IMR-90 (cell line): Measurements from ENCODE around the gene CD27. TPM values are rescaled to one million over a fixed set of nuclear protein-coding genes. Genes with fewer than 3 reads are reported as not detected.

Source experiments
- ATAC-seq: fragments of 200-7000 bp; cut with Tn5 transposase; 2 replicates; pipeline ENCODE4 v1.9.1; 2020; ENCODE audit warnings: low read depth, mild to moderate bottlenecking, moderate library complexity
- BruUV-seq: library from RNA; stranded (reverse); fragments of 400-500 nt; replicated peaks from 2 replicates; lab custom pipeline; 2021; lab: Mats Ljungman, UMichigan
- CTCF ChIA-PET: fragments of 300-600 bp; formaldehyde crosslinking; extraction: SDS; loops from one replicate; lab custom pipeline; 2021; ENCODE audit warnings: antibody characterized with exemption; lab: Yijun Ruan, JAX
- POLR2A ChIA-PET: fragments of 300-600 bp; sonication (Branson Sonifier 250); formaldehyde crosslinking; loops from one replicate; lab custom pipeline; 2022; ENCODE audit warnings: antibody characterized with exemption; ENCODE audit not compliant: unreplicated experiment; lab: Charles Lee
- DNase-seq: peaks from one replicate; pipeline ENCODE4 v3.0.0; 2013
- H2AFZ ChIP-seq: replicated peaks from 2 replicates; pipeline ENCODE3; 2013; ENCODE audit warnings: low read length, mild to moderate bottlenecking; ENCODE audit not compliant: poor library complexity
- H2AK5ac ChIP-seq: 2 replicates; pipeline ENCODE4 v1.6.1; 2013; ENCODE audit warnings: low read depth, low read length, inconsistent platforms
- H2AK9ac ChIP-seq: replicated peaks from 2 replicates; pipeline ENCODE3; 2013; ENCODE audit warnings: mild to moderate bottlenecking, low read depth, low read length, moderate library complexity; ENCODE audit not compliant: poor library complexity
- H2BK120ac ChIP-seq: 2 replicates; pipeline ENCODE4 v1.6.1; 2013; ENCODE audit warnings: low read depth, low read length, inconsistent platforms
- H2BK15ac ChIP-seq: 3 replicates; pipeline ENCODE4 v1.6.1; 2013; ENCODE audit warnings: low read depth, low read length, inconsistent platforms
- H2BK20ac ChIP-seq: 2 replicates; pipeline ENCODE4 v1.6.1; 2013; ENCODE audit warnings: low read depth, mild to moderate bottlenecking, inconsistent platforms, low read length, moderate library complexity
- H2BK5ac ChIP-seq: 2 replicates; pipeline ENCODE4 v1.6.1; 2013; ENCODE audit warnings: mild to moderate bottlenecking, low read depth, low read length, inconsistent platforms; ENCODE audit not compliant: poor library complexity, severe bottlenecking
- H3K14ac ChIP-seq: replicated peaks from 2 replicates; pipeline ENCODE4 v1.6.1; 2013; ENCODE audit warnings: low read depth, low read length, inconsistent platforms
- H3K18ac ChIP-seq: 2 replicates; pipeline ENCODE4 v1.6.1; 2013; ENCODE audit warnings: low read depth, low read length, control low read depth
- H3K23ac ChIP-seq: 2 replicates; pipeline ENCODE4 v1.6.1; 2013; ENCODE audit warnings: low read depth, low read length, inconsistent platforms
- H3K27ac ChIP-seq: 2 replicates; pipeline ENCODE4 v1.5.1; 2013; ENCODE audit warnings: mild to moderate bottlenecking, control low read depth, low read length; ENCODE audit not compliant: insufficient read depth
- H3K27me3 ChIP-seq: 2 replicates; pipeline ENCODE4 v1.6.1; 2013; ENCODE audit warnings: low read length; ENCODE audit not compliant: control insufficient read depth, insufficient read depth
- H3K36me3 ChIP-seq: 2 replicates; pipeline ENCODE4 v1.6.1; 2013; ENCODE audit warnings: low read length, mixed read lengths; ENCODE audit not compliant: control insufficient read depth, insufficient read depth
- H3K4ac ChIP-seq: 2 replicates; pipeline ENCODE4 v1.6.1; 2013; ENCODE audit warnings: low read depth, low read length, inconsistent platforms
- H3K4me1 ChIP-seq: 2 replicates; pipeline ENCODE4 v1.6.1; 2013; ENCODE audit warnings: low read length, mixed read lengths; ENCODE audit not compliant: control insufficient read depth, insufficient read depth
- H3K4me2 ChIP-seq: 2 replicates; pipeline ENCODE4 v1.6.1; 2013; ENCODE audit warnings: low read depth, mild to moderate bottlenecking, control low read depth, low read length, moderate library complexity
- H3K4me3 ChIP-seq: 2 replicates; pipeline ENCODE4 v1.5.1; 2013; ENCODE audit warnings: low read depth, mild to moderate bottlenecking, control low read depth, low read length, moderate library complexity; ENCODE audit not compliant: insufficient read depth
- H3K56ac ChIP-seq: 2 replicates; pipeline ENCODE4 v1.6.1; 2013; ENCODE audit warnings: low read length, inconsistent platforms; ENCODE audit not compliant: insufficient read depth; ENCODE audit errors: extremely low read depth
- H3K79me1 ChIP-seq, 2 experiments: 2 replicates each; pipeline ENCODE4 v1.6.1; 2013; ENCODE audit warnings: low read length in 2 of 2, inconsistent platforms in 1 of 2, low read depth in 1 of 2
- H3K9ac ChIP-seq: 2 replicates; pipeline ENCODE4 v1.6.1; 2013; ENCODE audit warnings: low read depth, low read length, control low read depth
- H3K9me1 ChIP-seq: 2 replicates; pipeline ENCODE4 v1.6.1; 2013; ENCODE audit warnings: low read length, inconsistent platforms; ENCODE audit not compliant: insufficient read depth
- H3K9me3 ChIP-seq: 2 replicates; pipeline ENCODE4 v1.6.1; 2013; ENCODE audit warnings: low read length; ENCODE audit not compliant: control insufficient read depth, insufficient read depth
- H4K20me1 ChIP-seq: 2 replicates; pipeline ENCODE4 v1.6.1; 2013; ENCODE audit warnings: low read length, inconsistent platforms; ENCODE audit not compliant: insufficient read depth
- H4K5ac ChIP-seq: 2 replicates; pipeline ENCODE4 v1.6.1; 2013; ENCODE audit warnings: mild to moderate bottlenecking, low read depth, low read length, control low read depth
- H4K8ac ChIP-seq, 2 experiments: 2 replicates each; pipeline ENCODE4 v1.6.1; 2013; ENCODE audit warnings: low read depth in 2 of 2, low read length in 2 of 2, control low read depth in 1 of 2, inconsistent platforms in 1 of 2
- H4K91ac ChIP-seq: 2 replicates; pipeline ENCODE4 v1.6.1; 2013; ENCODE audit warnings: low read depth, low read length, inconsistent platforms; ENCODE audit not compliant: insufficient read depth
- CEBPB ChIP-seq: IDR thresholded peaks from 2 replicates; pipeline ENCODE4 v1.6.1; 2012; ENCODE audit warnings: low read depth, low read length, improper control_type of control experiment
- CHD1 ChIP-seq: IDR thresholded peaks from 2 replicates; pipeline ENCODE4 v1.6.1; 2012; ENCODE audit warnings: low read depth, low read length, improper control_type of control experiment
- FOS ChIP-seq: fragments of 150-350 bp; IDR thresholded peaks from 2 replicates; pipeline ENCODE4 v1.6.1; 2016; ENCODE audit warnings: low read depth, low read length
- MAFK ChIP-seq: IDR thresholded peaks from 2 replicates; pipeline ENCODE4 v1.6.1; 2012; ENCODE audit warnings: low read depth, low read length, improper control_type of control experiment
- RAD21 ChIP-seq: IDR thresholded peaks from 2 replicates; pipeline ENCODE4 v1.6.1; 2012; ENCODE audit warnings: low read length, improper control_type of control experiment
- RCOR1 ChIP-seq: IDR thresholded peaks from 2 replicates; pipeline ENCODE4 v1.6.1; 2012; ENCODE audit warnings: mild to moderate bottlenecking, low read length, improper control_type of control experiment; ENCODE audit not compliant: insufficient replicate concordance
- RFX5 ChIP-seq: IDR thresholded peaks from 2 replicates; pipeline ENCODE4 v1.8.0; 2012; ENCODE audit warnings: low read depth, mild to moderate bottlenecking, low read length, moderate library complexity
- WGBS, 2 experiments: methylation state at CpG; one replicate each; pipeline versions ENCODE4 v1.1.5 to v1.1.7; 2013; ENCODE audit warnings: missing lambda C conversion rate in 2 of 2; ENCODE audit not compliant: insufficient read length in 1 of 2; ENCODE audit errors: extremely low coverage in 2 of 2; 5-methylcytosine and 5-hydroxymethylcytosine counted together
- dilution Hi-C: fragments of 300-500 bp; cut with HindIII; formaldehyde crosslinking; loops from one replicate; pipeline ENCODE4 v1.14.3; 2018; ENCODE audit warnings: low sequenced_read_pairs; ENCODE audit not compliant: unreplicated experiment
- in situ Hi-C: fragments of 300-500 bp; cut with MboI; formaldehyde crosslinking; loops from 3 replicates; pipeline ENCODE4 v1.14.3; 2019; ENCODE audit warnings: low sequenced_read_pairs, inconsistent platforms, mixed read lengths
- intact Hi-C: fragments of 100-400 bp; cut with micrococcal nuclease; formaldehyde crosslinking; loops from 2 replicates; pipeline ENCODE4 v1.10.0; 2022
- polyA plus RNA-seq, 3 experiments: library from polyadenylated mRNA; depleted of rRNA; stranded (reverse); fragments of >200 nt; gene quantifications; 2 replicates each; pipeline ENCODE4 v1.2.3, GENCODE V29; 2012; ENCODE audit warnings: low replicate concordance in 1 of 3
- total RNA-seq: library from RNA; depleted of rRNA; stranded (reverse); fragments of >200 nt; gene quantifications from 2 replicates; pipeline ENCODE4 v1.2.3, GENCODE V29; 2012
- TF ChIP-seq, protein P1 (sequence below): fragments of 150-350 bp; IDR thresholded peaks from 2 replicates; pipeline ENCODE4 v1.6.1; 2017; ENCODE audit warnings: mild to moderate bottlenecking, antibody characterized with exemption, low read length, low read depth

CD27 gene
- total and polyA plus RNA-seq, 2 of the 4 experiments (the other 2 are of a cell fraction), result 0.07 TPM; not detected in 1

- TF ChIP-seq CHD1 (no peak), CEBPB (no peak)
These were observed 18.9 kb upstream of the CD27 start (continued) for GRCh38 chr12:6425590-6426531.

- ATAC-seq (no peak), DNase-seq (no peak)
- Histone ChIP-seq H3K27ac (no peak overlapping the region), H3K4me1 (peaks cover 10% of the 10 kb centered on the region), H4K20me1 (no peaks in the 10 kb centered on the region), H2BK5ac (no peak overlapping the region), H3K36me3 (no peaks in the 10 kb centered on the region), H4K5ac (no peak overlapping the region), H4K8ac (no peak overlapping the region), H3K9me1 (peaks cover 12% of the 10 kb centered on the region), H3K23ac (no peak overlapping the region), H3K9ac (no peak overlapping the region), H3K9me3 (no peaks in the 10 kb centered on the region), H3K4ac (no peak overlapping the region), H3K4me3 (no peak overlapping the region), H3K79me1 (0 out of 4 replicates have a peak, but pooled peaks cover 0 to 3% of the 10 kb centered on the region in 2 experiments), H2BK20ac (no peak overlapping the region), H2AK5ac (no peak overlapping the region), H2BK120ac (no peak overlapping the region), H3K14ac (no peak overlapping the region), H2AFZ (no peak overlapping the region), H2BK15ac (no peak overlapping the region; the same call in 2 of the 3 replicates), H2AK9ac (peak overlapping the region; percentile 59), H3K18ac (no peak overlapping the region), H3K27me3 (no peaks in the 10 kb centered on the region), H4K91ac (no peak overlapping the region), H3K56ac (no peak overlapping the region), H3K4me2 (no peak overlapping the region)
- POLR2A ChIA-PET, result no interaction called here
- dilution Hi-C loops (no loop called here), in situ Hi-C loops (no loop called here), intact Hi-C loops (no loop called here)
- BruUV-seq, result no TSS peak
- 95% methylated on average over 6 of the region's 14 CpGs; no CpG with 5 or more reads in 1 of the 2 experiments for WGBS, 2 experiments
- TF ChIP-seq RFX5 (no peak), CHD1 (no peak), FOS (no peak), CEBPB (no peak), RCOR1 (no peak), MAFK (no peak), RAD21 (no peak)
- TF ChIP-seq, protein P1, sequence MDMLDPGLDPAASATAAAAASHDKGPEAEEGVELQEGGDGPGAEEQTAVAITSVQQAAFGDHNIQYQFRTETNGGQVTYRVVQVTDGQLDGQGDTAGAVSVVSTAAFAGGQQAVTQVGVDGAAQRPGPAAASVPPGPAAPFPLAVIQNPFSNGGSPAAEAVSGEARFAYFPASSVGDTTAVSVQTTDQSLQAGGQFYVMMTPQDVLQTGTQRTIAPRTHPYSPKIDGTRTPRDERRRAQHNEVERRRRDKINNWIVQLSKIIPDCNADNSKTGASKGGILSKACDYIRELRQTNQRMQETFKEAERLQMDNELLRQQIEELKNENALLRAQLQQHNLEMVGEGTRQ, result no peak
- CTCF ChIA-PET, result no interaction called here
These were observed 17.7 kb upstream of the CD27 start for GRCh38 chr12:6426882-6427671.
